Limb (tissue), 2 donors: ENCODE measurements around the gene FARP1.
"Not testable (repeated sequence)": the region's sequence is repeated elsewhere in the genome, so short reads cannot be mapped to it uniquely, and the experiment has no call there.

Experiments
- DNase-seq, 2 donors: peaks; one replicate each; pipeline ENCODE4 v3.0.0-alpha.2; 2016; ENCODE audit errors: extremely low spot score in 2 of 2

FARP1 gene

GRCh38 chr13:98224557-98224956, 81.7 kb downstream of the FARP1 start:
- no peak for DNase-seq

DNA sequence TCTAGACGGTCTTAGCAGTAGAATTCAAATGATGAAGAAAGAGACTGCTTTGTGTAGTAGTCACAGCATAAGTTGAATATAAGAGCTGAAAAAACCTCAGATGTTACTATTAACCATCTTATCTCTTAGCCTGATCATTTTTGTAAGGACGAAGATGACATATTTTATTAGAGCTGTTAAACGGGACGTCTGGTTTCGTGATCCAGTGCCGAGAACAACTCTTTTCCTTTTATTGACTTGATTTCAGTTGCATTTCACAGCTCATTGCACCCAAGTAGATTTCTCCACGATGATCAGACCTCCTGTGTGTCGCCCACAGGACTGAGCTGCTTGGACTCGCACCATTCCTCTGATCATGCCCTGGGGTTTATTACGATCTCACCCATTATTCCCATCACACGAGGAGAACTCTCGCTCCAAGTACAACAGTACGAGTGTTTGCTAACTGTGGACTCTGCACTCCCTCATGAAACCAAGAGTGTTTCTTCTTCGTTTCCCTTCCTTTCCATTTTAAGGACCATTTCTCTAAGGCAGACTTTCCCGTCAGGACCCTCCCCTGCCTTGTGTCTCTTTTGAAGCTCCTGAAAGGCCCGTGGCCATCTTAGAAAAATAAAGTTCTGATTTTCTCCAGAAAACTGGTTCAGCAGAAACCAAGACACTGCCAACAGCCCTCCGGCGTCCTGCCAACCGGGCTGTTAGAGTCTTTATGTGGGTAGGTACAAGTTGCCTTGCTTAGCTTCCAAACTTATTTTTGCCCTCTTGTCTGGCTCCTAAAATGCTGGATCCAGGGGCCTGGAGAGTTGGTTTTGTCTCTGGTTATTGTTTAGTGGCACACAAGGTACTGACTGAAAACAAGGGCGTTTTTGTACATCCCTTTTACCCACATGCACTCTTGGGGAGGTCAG, 82.4 kb downstream of the FARP1 start:
- no peak for DNase-seq

DNA sequence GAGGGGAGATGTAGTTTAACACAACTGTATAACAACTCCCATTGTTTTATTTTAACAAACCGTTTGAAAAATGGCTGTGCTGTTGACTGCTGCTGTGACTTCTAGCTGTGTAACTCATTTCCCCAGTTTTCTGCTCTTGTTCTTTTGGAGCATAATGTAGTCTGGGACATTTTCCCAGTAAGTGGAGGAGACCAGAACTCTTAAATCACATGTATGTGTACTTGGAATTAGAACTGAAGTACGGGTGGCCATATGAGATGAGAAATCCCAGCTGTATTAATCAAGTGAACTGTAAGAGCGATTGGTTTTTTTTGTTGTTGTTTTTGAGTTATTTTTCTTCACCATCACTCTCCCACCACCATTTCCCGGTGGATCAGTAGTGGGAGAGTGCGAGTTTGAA, 83.6 kb downstream of the FARP1 start:
- DNase-seq, result no peak

DNA sequence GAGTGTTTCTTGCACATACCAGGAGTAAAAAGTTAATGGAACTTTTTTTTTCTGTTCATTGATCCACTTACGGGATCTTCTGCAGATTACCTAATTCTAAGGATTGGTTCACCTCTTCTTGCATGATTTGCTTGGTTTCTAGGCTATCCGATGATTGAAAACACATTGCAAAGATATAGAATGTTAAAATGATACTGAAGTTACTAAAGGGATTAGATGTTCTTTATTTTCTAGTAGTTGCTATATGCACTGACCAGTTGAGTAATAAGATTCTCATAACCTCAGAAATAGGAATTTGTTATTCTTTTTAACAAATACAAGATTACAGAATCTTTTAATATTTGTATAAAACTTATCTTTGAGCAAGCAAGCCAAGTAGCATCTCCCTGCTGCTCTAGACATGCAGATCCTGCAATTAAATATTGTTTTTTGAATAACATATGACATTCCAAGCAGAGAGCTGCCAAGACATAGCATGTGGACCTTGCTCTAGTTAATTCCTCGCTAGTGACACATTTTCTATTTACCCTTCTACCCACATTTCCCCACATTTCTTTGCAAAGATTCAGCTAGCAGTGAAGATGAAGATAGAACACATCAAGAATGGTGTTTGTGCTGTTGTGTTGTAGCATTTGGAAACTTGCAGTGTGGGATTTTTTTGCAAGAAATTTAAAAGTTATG, 85.9 kb downstream of the FARP1 start:
- no peak for DNase-seq

DNA sequence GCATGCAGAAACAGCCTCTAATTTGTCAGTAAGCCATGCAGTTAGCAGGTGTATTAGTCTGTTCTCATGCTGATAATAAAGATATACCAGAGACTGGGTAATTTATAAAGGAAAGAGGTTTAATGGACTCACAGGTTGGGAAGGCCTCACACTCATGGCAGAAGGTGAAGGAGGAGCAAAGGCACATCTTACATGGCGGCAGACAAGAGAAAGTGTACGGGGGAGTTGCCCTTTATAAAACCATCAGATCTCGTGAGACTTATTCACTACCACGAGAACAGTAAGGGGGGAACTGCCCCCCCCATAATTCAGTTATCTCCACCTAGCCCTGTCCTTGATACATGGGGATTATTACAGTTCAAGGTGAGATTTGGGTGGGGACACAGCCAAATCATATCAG, 87.9 kb downstream of the FARP1 start:
- DNase-seq, result not testable (repeated sequence)

GRCh38 chr13:98232456-98232855, 89.6 kb downstream of the FARP1 start:
- no peak for DNase-seq

GRCh38 chr13:98233127-98233526, 90.2 kb downstream of the FARP1 start:
- no peak for DNase-seq

DNA sequence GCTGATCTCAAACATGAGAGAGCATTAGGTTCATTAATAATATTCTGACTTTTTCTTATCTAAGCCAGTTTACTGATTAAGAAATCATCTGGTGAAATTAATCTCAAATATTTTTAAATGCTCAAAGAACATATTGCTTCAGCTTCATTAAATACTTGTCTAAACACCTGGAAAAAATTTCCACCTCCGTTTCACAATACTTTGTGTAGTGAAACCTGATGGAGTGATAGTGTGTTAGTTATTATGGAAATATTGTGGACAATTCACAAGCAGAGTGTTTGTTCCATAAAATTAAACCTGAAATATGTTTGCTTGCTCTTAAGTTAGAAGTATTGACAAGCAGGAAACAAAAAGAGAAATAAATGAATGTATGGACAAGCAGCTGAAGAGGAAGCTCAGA, 91.5 kb downstream of the FARP1 start:
- DNase-seq, result no peak

- DNase-seq, result peak in 1 of 2 donors; percentile 68
Measured at GRCh38 chr13:98236197-98236596, 93.3 kb downstream of the FARP1 start.

GRCh38 chr13:98237331-98237730, 94.4 kb downstream of the FARP1 start:
- no peak for DNase-seq

GRCh38 chr13:98239162-98240076, 96.5 kb downstream of the FARP1 start:
- no peak for DNase-seq

DNA sequence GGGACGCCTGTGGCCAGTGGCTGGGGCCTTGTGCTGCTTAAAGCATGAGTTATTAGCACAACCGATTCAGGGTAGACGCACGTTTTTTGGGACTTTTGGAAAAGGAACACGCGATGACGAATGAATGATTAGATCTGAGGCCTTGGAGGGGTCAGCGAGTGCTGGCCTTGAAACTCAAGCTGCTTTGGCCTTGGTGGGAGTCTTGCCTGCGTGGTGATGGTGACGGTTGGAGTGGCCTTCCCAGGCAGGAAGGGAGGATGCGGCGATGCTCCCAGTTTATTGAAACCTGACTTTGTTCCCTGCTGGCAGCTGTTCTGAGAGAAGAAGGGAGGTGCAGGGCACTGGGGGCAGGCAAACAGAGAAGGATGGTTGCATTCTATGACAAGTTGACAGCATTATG, 97.2 kb downstream of the FARP1 start:
- DNase-seq, result no peak

- no peak for DNase-seq
Measured at GRCh38 chr13:98240974-98241373, 98.1 kb downstream of the FARP1 start.

- no peak for DNase-seq
Measured at GRCh38 chr13:98241976-98242375, 99.1 kb downstream of the FARP1 start.

DNA sequence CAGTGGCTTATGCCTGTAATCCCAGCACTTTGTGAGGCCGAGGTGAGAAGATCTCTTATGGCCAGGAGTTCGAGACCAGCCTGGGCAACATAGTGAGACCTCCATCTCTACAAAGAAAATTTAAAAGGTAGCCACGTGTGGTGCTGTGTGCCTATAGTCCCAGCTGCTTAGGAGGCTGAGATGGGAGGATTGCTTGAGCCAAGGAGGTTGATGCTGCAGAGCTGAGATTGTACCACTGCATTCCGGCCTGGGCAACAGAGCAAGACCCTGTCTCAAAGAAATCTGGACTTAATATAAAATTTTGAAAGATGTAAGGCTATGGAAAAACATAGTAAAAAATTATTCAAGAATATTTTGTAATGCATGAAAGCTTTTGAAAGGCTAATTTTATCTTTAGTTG, 99.5 kb downstream of the FARP1 start:
- DNase-seq, result no peak

DNA sequence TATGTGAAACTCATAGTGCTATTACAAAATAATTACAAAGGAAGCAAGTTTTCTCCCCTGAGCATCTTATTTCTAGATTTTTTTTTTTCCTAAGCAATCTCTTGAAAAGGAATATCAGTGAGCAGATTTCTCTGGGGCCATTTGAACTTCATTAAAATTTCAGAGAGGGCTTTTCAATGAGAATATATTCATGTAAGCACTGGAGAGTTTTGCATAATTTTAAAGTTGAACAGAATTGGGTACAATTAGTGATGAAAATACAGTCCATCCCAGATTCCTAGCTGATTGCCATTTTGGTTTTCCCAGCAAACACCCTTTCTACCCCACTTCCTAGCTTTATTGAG, 101.0 kb downstream of the FARP1 start:
- DNase-seq, result no peak

DNA sequence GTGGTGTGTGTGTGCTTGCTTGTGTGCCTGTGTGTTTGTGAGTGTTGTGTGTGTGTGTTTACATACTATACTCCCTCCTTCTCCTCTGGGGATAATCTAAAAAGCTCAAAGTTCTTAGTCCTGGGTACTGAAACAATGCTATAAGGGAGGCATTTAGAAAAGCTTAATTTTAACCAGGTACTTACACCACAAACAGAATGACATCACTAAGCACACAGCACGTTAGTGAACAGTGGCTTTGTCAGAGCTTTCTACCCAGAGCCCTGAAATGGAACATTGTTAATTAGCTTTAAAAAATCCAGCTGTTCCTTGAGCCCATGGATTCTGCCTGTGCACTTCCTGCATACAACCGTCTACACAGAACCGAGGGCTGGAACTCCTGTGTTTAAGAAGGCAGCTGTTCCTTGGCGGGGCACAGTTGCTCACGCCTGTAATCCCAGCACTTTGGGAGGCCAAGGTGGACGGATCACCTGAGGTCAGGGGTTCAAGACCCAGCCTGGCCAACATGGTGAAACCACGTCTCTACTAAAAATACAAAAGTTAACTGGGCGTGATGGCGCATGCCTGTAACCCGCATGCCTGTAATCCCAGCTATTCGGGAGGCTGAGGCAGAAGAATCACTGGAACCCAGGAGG, 103.8 kb downstream of the FARP1 start:
- no peak for DNase-seq

- no peak for DNase-seq
Measured at GRCh38 chr13:98251708-98252107, 108.8 kb downstream of the FARP1 start.

GRCh38 chr13:98252931-98253470, 110.1 kb downstream of the FARP1 start:
- peak in 1 of 2 donors; percentile 42 for DNase-seq

- no peak for DNase-seq
Measured at GRCh38 chr13:98253526-98253925, 110.6 kb downstream of the FARP1 start.

GRCh38 chr13:98254513-98254912, 111.6 kb downstream of the FARP1 start:
- DNase-seq, result peak in 1 of 2 donors; percentile 74
